Smooth muscle cell (in vitro differentiated cells): Measurements from ENCODE around the gene MXI1. TPM values are rescaled to one million over a fixed set of nuclear protein-coding genes. Genes with fewer than 3 reads are reported as not detected.

ENCODE experiments used
- DNase-seq: peaks from one replicate; lab custom pipeline; 2025; ENCODE audit not compliant: unreplicated experiment; lab: John Stamatoyannopoulos, UW
- H2AFZ ChIP-seq: fragments of 200-600 bp; sonication (generic); 2 replicates; pipeline ENCODE4 v1.6.0; 2016; ENCODE audit warnings: antibody characterized with exemption, low read depth, mild to moderate bottlenecking
- H3F3A ChIP-seq: fragments of 200-600 bp; sonication (generic); 2 replicates; pipeline ENCODE4 v1.6.0; 2017; ENCODE audit warnings: antibody characterized with exemption, low read depth
- H3K27ac ChIP-seq: fragments of 200-600 bp; sonication (generic); 2 replicates; pipeline ENCODE4 v1.5.1; 2016; ENCODE audit warnings: low read depth, mild to moderate bottlenecking
- H3K27me3 ChIP-seq: fragments of 200-600 bp; sonication (generic); 2 replicates; pipeline ENCODE4 v1.6.1; 2016; ENCODE audit warnings: low read depth, mild to moderate bottlenecking
- H3K36me3 ChIP-seq: fragments of 200-600 bp; sonication (generic); 2 replicates; pipeline ENCODE4 v1.5.1; 2016; ENCODE audit warnings: low read depth
- H3K4me1 ChIP-seq: fragments of 200-600 bp; sonication (generic); 2 replicates; pipeline ENCODE4 v1.5.1; 2016; ENCODE audit warnings: low read depth
- H3K4me2 ChIP-seq: fragments of 200-600 bp; sonication (generic); 2 replicates; pipeline ENCODE4 v1.6.0; 2016; ENCODE audit warnings: mild to moderate bottlenecking
- H3K4me3 ChIP-seq: fragments of 200-600 bp; sonication (generic); 2 replicates; pipeline ENCODE4 v1.5.1; 2016; ENCODE audit warnings: mild to moderate bottlenecking
- H3K79me2 ChIP-seq: fragments of 200-600 bp; sonication (generic); 2 replicates; pipeline ENCODE4 v1.6.0; 2016; ENCODE audit warnings: low read depth, mild to moderate bottlenecking
- H3K9ac ChIP-seq: fragments of 200-600 bp; sonication (generic); 2 replicates; pipeline ENCODE4 v1.6.0; 2016; ENCODE audit warnings: low read depth
- H3K9me3 ChIP-seq: fragments of 200-600 bp; sonication (generic); replicated peaks from 2 replicates; pipeline ENCODE4 v1.5.1; 2016; ENCODE audit warnings: low read depth
- H4K20me1 ChIP-seq: fragments of 200-600 bp; sonication (generic); 2 replicates; pipeline ENCODE4 v1.6.0; 2016; ENCODE audit warnings: low read depth
- WGBS: methylation state at CpG from one replicate; pipeline ENCODE4 v1.1.7; 2016; ENCODE audit warnings: low lambda C conversion rate; 5-methylcytosine and 5-hydroxymethylcytosine counted together
- polyA plus RNA-seq: library from polyadenylated mRNA; unstranded; fragments of >200 nt; fragmentation: Nextera tagmentation; extraction: Ambion mirVana; gene quantifications from 2 replicates; pipeline ENCODE4 v1.2.1, GENCODE V29; 2016
- total RNA-seq: library from RNA; depleted of rRNA; stranded (reverse); fragments of >200 nt; gene quantifications from 2 replicates; pipeline ENCODE4 v1.2.3, GENCODE V29; 2014
- TF ChIP-seq, protein P1 (sequence below): fragments of 200-600 bp; sonication (generic); IDR thresholded peaks from 2 replicates; pipeline ENCODE4 v1.5.1; 2017; ENCODE audit warnings: borderline replicate concordance, mild to moderate bottlenecking, antibody characterized with exemption; ENCODE audit not compliant: insufficient read depth, poor library complexity, severe bottlenecking

The MXI1 gene
- total and polyA plus RNA-seq, 2 experiments from 2014 or later, result 35.9 to 52.3 TPM

DNA sequence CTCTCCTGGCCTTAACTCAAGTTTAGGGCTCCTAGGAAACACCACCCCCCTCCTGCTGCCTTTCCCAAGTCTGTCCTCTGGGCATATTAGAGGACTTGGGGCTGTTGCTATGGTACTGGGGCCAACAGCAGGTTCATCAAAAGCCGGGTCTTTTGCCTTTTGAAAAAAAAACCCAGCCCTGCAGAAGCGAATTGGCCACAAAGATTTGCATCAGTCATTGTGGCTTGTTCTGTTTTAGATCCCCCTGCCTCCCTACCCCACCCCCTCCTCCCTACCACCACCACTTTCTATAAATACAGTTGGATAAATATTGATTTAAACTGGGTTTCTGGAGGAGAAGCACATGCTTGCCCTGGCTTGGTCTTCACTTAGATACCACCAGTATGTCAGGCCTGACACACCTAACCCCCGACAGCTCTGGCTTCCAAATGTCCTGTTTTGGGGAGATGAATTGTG, 7.0 kb downstream of the MXI1 start:
- H3K9me3 ChIP-seq, result no peaks in the 10 kb centered on the region
- H3K9ac ChIP-seq, result no peak overlapping the region
- H3K4me3 ChIP-seq, result no peak overlapping the region
- H2AFZ ChIP-seq, result no peak overlapping the region
- TF ChIP-seq, protein P1, sequence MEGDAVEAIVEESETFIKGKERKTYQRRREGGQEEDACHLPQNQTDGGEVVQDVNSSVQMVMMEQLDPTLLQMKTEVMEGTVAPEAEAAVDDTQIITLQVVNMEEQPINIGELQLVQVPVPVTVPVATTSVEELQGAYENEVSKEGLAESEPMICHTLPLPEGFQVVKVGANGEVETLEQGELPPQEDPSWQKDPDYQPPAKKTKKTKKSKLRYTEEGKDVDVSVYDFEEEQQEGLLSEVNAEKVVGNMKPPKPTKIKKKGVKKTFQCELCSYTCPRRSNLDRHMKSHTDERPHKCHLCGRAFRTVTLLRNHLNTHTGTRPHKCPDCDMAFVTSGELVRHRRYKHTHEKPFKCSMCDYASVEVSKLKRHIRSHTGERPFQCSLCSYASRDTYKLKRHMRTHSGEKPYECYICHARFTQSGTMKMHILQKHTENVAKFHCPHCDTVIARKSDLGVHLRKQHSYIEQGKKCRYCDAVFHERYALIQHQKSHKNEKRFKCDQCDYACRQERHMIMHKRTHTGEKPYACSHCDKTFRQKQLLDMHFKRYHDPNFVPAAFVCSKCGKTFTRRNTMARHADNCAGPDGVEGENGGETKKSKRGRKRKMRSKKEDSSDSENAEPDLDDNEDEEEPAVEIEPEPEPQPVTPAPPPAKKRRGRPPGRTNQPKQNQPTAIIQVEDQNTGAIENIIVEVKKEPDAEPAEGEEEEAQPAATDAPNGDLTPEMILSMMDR, result no peak
- peaks cover 79% of the 10 kb centered on the region for H4K20me1 ChIP-seq
- no peak for DNase-seq
- peaks cover 40% of the 10 kb centered on the region for H3K79me2 ChIP-seq
- H3F3A ChIP-seq, result peaks cover 7% of the 10 kb centered on the region
- H3K36me3 ChIP-seq, result no peaks in the 10 kb centered on the region
- H3K4me2 ChIP-seq, result no peak overlapping the region
- H3K27ac ChIP-seq, result no peak overlapping the region
- H3K4me1 ChIP-seq, result peaks cover 7% of the 10 kb centered on the region
- WGBS, result 47% methylated on average over 3 of the region's 3 CpGs
- no peaks in the 10 kb centered on the region for H3K27me3 ChIP-seq

DNA sequence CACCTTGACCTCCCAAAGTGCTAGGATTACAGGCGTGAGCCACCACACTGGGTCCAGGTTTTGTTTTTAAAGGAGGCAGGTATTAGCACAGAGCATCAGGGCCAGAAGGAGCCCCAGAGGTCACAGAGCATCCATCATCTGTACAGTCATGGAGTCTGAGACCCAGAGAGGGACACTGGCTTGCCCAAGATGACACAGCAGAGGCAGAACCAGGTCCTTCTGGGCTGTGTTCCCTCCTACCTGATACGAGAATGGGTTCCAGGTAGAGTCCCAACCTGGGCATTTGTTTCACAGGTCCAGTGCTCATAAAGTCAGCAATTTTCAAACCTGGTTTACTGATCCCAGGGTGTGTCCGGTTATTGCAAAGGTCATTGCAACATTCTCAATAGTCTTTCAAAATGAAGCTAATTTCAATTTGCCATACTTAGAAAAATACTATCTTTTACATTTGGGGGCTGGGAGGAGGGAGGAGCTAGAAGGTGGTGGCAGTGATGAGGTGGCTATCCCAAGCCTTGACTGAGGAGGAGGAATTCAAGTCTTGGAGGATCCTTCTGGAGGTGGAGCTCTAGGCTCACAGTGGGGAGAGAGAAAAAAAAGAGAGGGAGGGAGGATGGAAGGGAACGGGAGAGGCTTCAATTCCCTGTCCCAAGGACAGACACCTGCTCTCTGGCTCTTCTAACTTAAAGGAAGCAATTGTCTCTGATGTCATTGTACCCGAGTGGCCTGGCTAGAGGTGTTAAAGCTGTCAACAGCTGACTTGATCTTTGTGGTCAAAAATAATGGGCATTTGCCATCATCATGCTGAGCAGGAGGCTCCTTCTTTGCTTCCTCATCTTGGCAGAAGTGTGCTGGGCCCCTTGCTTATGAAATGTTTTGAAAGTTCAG, 8.1 kb downstream of the MXI1 start:
- peaks cover 89% of the 10 kb centered on the region for H4K20me1 ChIP-seq
- H3K36me3 ChIP-seq, result no peaks in the 10 kb centered on the region
- TF ChIP-seq, protein P1, result no peak
- peaks cover 7% of the 10 kb centered on the region for H3K4me1 ChIP-seq
- peaks cover 7% of the 10 kb centered on the region for H3F3A ChIP-seq
- DNase-seq, result no peak
- H3K4me2 ChIP-seq, result no peak overlapping the region
- no peak overlapping the region for H2AFZ ChIP-seq
- no peak overlapping the region for H3K4me3 ChIP-seq
- no peaks in the 10 kb centered on the region for H3K9me3 ChIP-seq
- peaks cover 40% of the 10 kb centered on the region for H3K79me2 ChIP-seq
- WGBS, result 77% methylated on average over 5 of the region's 5 CpGs
- no peak overlapping the region for H3K27ac ChIP-seq
- H3K9ac ChIP-seq, result no peak overlapping the region
- H3K27me3 ChIP-seq, result no peaks in the 10 kb centered on the region

DNA sequence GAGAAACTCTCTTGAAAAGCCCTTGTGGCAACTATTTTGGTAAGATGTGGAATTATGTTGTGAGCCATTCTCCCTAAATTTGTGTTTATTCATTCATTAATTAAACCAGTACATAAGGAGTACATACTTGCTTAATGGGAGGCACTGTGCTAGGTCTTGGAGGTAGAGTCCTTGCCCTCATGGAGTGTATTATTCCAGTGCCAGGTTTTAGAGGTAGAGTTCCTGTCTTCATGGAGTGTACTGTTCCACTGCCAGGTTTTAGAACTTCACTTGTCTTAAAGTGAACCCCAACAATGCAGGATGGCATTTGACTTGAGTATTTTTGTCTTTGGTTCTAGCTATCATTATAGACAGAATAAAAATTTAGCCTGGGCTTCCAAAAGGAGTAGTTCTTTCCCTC, 8.8 kb downstream of the MXI1 start:
- no peaks in the 10 kb centered on the region for H3K9me3 ChIP-seq
- no peaks in the 10 kb centered on the region for H3K36me3 ChIP-seq
- H3K79me2 ChIP-seq, result peaks cover 40% of the 10 kb centered on the region
- peaks cover 94% of the 10 kb centered on the region for H4K20me1 ChIP-seq
- TF ChIP-seq, protein P1, result no peak
- peaks cover 13% of the 10 kb centered on the region for H3F3A ChIP-seq
- no peak overlapping the region for H3K9ac ChIP-seq
- no peaks in the 10 kb centered on the region for H3K27me3 ChIP-seq
- H3K4me3 ChIP-seq, result no peak overlapping the region
- peaks cover 7% of the 10 kb centered on the region for H3K4me1 ChIP-seq
- no peak overlapping the region for H3K4me2 ChIP-seq
- no peak for DNase-seq
- no peak overlapping the region for H3K27ac ChIP-seq
- H2AFZ ChIP-seq, result no peak overlapping the region
